Skeletal muscle cell (primary cell): Measurements from ENCODE around the gene RAB21.
A peak's percentile ranks its signal among the peaks of the same experiment; 100 is the strongest.

ENCODE experiments used
- DNase-seq: peaks from one replicate; pipeline ENCODE4 v3.0.0-alpha.2; 2010; ENCODE audit warnings: low read depth
- H3K4me3 ChIP-seq: 2 replicates; pipeline ENCODE4 v1.5.1; 2011; ENCODE audit warnings: low read depth, mild to moderate bottlenecking, control low read depth, low read length, moderate library complexity

Gene RAB21, protein sequence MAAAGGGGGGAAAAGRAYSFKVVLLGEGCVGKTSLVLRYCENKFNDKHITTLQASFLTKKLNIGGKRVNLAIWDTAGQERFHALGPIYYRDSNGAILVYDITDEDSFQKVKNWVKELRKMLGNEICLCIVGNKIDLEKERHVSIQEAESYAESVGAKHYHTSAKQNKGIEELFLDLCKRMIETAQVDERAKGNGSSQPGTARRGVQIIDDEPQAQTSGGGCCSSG

DNA sequence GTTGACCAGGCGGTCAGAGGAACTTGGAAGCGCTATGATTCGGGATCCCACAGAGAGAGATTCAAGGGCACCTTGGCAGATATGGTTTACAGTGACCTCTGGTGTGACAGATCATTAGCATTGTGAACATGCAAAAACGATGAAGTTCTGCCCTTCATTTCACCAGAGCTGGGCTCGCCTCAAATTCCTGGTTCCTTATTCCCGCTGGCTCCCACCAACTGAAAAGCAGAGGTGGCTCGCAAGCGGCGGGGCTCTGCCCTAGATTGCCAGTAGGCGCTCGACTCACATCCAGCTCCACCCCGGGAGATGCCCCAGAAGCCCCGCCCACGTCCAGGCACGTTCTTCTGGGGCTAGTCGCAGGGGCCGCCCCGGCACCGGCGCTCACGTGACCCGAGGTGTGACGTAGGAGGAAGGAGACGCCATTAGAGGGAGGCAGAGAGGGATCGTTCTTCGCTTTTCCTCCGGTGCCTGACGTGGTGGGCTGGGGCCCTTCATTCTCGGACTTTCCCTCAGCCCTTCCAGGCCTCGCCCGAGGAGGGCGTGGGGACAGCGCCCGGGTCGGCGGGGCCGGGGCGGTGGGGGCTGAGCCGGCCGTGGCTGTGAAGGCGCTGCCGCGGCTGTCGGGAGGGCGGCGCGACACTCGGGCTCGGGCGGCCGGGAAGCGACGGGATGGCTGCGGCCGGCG is at the start of gene RAB21:
Gene RAB21 (plus strand): TSS at position 403 of the 685 bp plus-strand sequence. CDS start 267 bp downstream, at position 670.
- DNase-seq, result peak; percentile 89
- H3K4me3 ChIP-seq, result peak within 1 kb of the TSS; percentile 98

DNA sequence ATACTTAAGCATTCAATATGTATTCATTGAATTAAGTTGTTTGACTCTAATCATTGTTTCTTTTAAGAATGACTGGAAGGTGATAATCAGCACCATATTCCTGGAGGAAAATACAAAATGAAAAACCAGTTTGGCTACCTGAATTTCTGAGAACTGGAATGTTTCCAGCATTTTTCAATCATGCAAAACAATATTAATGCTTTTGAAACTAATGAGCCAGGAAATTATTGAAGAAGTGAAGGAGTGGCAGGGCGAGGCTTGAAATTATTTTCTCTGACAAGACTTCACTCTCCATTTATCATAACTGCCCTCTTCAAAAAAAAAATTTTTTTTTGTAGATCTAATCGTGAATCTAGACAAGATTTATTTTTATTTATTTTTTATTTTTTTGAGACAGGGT is 49.7 kb upstream of the RAB21 start:
- no peak overlapping the region for H3K4me3 ChIP-seq
- no peak for DNase-seq

DNA sequence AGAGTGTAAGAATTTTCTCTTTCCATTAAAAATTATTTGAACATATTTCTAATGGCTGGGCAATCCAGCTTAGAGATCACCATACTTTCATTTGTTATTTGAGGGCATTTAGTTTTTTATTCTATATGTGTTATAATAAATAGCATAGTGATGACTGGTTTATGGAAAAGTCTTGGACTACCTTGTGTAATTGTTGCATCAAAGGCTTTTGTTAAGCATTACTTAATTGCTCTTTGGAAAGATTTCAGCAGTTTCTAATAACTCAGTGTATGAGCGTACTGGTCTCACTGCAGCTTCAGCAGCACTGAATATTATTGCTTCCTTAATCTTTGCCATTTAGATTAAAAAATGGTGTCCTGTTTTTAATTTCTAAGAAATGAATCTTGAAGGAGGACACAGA is 46.0 kb upstream of the RAB21 start:
- H3K4me3 ChIP-seq, result no peak overlapping the region
- no peak for DNase-seq

DNA sequence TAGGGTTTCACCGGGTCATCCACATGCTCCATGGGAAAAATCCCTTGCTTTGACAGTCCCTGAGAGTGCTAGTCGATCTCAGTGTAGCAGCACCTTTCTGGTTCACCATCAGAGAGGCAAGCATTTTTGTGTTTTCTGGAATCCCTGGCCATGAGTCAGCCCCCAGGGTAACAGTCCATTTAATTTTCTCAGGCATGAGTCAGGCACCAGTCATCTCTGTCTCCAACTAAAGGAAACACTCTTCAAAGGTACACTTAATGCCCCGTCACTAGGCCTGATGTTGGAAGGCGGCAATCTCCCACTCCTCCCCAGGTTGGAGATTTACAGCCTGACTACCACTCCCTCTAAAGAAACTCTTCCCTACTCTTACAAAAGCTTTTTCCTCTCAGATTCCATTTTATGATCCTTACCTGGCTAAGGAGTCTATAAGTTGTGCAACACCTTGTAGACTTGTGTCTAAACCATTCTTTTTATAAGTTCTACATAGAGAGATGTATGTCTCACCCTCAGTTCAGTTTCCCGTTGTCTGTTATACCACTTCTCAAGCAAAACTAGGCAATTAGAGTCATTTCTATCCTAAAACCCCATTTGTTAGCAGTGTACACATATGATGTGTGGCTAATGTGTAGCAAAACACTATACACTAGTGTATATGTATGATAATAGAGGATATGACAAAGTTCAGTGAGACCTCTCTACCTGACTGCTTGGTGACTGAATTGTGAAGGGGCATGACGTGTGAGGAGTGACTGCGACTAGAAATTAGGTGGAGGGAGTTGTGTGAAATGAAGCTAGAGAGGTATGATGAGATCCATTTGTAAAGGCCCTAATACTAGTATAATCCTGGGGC is 44.2 kb upstream of the RAB21 start:
- H3K4me3 ChIP-seq, result no peak overlapping the region
- DNase-seq, result peak; percentile 79

DNA sequence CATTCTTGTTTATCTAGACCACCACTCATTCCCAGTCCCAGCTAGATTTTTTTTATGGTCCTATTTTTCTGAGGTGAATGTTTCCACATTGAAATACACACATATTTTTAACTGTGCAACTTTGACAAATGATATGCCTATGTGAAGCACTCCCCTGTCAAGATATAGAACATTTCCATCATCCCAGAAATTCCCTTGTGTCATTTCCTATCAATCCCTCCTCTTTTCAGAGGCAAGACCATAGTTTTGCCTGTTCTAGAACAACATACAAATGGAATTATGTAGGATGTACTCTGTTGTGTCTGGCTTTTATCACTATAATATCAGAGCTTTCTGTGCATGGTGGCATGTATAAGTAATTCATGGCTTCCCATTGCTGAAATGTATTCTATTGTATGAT is 36.1 kb upstream of the RAB21 start:
- DNase-seq, result no peak
- H3K4me3 ChIP-seq, result no peak overlapping the region

DNA sequence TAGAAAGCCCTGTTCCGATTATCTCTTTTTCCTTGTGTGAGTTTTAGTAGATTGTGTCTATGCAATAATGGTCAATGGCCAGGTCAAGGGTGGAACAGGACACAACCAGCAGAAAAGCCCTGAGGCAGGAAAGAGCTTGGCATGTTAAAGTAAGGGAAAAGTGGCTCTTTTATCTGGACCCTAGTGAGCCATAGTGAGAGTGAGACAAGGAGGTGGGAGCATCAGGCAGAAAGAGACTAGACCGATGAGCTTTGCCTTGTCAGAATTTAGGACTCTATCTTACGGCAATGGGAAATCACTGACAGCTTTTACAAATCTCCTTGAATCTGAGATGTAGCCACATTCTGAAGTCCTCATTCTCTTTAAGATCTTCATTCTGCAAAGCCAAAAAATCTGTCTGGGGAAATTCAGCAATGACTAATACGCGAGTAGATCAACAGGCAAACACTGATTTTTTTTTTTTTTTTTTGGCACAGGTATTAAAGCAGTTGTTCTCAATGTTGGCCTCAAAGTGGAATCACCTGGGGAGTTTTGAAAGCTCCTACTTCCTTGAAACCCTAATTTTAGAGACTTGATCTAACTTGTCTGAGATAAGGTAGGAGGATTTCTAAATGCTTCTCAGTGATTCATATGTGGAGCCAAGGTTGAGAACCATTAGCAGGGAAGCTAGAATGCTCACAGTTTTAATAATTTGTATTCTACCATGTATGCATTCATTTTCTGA is 34.9 kb upstream of the RAB21 start:
- DNase-seq, result no peak
- no peak overlapping the region for H3K4me3 ChIP-seq

DNA sequence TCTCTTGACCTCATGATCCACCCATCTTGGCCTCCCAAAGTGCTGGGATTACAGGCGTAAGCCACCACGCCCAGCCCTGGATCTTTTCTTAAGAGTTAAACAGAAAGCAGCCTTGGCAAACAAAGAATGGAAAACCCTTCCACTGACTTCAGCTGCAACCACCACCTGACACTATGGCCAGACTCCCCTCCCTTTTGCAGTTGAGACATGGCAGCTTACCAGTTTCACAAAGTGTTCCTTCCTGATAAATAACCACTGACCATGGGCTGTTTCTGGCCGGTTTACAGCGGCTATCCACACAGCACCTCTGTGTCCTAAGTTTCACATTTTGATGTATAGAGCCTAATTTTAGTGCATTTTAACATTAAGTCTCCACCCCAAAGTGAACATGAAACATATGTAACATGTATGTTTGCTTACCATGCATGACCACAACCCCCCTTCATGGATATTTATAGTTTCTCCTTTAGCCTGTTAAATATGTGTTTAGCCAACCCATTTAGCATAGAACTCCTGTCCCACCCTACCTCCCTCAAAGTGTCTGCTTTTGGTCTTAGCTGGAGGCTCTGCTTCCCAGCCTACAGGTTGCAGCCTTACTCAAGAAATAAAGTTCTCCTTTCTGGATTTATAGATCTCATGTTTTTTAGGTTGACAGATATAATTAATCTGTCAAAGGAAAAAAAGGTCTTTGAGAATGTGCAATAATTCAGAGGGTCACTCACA is 32.7 kb upstream of the RAB21 start:
- no peak for DNase-seq
- no peak overlapping the region for H3K4me3 ChIP-seq

DNA sequence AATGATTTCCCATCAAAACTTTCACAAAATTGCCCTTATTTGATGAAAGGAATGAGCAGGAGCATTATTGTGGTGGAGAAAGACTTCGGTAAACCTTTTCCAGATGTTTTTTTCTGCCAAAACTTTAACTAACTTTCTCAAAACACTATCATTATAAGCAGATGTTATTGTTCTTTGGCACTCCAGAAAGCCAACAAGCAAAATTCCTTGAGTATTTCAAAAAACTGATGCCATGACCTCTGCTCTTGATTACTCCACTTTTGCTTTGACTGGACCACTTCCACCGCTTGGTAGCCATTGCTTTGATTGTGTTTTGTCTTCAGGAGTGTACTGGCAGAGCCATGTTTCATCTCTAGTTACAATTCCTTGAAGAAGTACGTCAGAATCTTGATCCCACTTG is 29.7 kb upstream of the RAB21 start:
- no peak for DNase-seq

DNA sequence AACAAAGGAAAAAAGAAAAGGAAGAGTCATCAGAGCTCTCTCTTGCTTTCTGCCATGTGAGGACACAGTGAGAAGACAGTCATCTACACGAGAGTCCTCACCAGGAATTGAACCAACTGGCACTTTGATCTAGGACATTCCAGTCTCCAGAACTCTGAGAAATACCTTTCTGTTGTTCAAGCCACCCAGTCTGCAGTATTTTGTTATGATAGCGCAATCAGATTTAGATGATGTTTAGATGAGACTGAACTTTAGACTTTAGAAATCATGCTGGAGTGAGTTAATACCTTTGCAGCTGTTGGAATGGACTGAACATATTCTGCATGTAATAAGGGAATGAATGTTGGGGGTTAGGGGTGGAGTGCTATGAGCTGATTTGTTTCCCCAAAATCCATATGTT is 28.1 kb upstream of the RAB21 start:
- H3K4me3 ChIP-seq, result no peak overlapping the region
- DNase-seq, result no peak

More for the DNA sequence above, 29.7 kb upstream of the RAB21 start:
- no peak overlapping the region for H3K4me3 ChIP-seq

DNA sequence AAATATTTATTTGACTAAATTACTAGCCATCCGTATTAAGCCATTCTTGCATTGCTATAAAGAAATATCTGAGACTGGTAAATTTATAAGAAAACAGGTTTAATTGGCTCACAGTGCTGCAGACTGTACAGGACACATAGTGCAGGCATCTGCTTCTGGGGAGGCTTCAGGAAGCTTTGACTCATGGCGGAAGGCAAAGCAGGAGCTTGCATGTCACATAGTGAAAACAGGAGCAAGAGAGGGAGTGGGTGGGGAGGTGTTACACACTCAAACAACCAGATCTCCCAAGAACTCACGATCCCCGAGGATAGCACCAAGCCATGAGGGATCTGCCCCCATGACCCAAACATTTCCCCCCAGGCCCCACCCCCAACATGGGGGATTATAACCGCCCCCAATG is 26.7 kb upstream of the RAB21 start:
- no peak overlapping the region for H3K4me3 ChIP-seq
- DNase-seq, result no peak

DNA sequence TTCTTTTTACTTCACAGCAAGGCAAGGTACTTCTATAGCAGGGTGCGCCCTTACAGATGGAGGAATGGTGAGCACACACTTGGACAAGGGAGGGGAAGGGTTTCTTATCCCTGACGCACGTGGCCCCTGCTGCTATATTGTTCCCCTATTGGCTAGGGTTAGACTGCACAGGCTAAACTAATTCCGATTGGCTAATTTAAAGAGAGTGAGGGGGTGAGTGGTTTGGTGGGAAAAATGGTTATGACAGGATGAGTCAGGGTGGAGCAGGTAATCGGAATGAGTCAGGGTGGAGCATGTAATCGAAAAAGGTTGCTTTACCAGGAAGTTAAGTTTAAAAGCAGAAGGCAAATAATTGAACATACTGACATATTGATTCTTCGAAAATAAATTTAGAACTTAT is 23.7 kb upstream of the RAB21 start:
- no peak for DNase-seq
- H3K4me3 ChIP-seq, result no peak overlapping the region

DNA sequence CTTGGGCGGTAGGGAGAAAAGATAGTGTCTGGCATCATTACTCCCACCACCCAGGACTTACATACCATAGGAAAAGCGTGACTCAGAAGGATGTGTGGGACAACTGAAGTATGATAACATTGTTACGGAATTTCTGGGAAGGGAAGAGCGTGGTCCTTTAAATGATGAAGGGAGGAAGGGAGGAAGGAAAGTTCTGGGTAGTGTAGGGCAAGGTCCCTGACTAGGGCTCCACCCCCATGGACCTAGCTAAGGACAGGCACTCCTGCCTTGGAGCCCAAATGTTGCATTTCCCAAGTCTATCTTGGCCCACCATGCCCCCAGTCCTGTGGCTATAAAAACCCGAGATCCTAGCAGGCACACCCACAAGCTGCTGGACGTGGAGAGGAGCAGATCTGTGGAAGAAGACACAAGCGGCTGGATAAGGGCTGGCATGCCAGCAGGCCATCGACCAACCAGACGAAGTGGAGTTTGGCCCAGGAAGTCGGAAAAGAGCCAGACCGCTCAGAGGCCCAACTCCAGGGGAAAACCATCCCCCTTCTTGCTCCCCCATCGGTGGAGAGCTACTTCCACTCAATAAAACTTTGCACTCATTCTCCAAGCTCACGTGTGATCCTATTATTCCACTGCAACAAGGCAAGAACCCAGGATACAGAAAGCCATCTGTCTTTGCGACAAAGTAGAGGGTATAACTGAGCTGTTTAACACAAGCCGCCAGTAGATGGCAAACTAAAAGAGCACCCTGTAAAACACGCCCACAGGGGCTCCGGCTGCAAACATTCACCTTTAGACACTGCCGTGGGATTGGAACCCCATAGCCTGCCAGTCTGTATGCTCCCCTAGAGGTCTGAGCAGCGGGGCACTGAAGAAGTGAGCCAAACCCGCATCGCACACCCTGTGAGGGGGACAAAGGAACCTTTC is 23.0 kb upstream of the RAB21 start:
- H3K4me3 ChIP-seq, result no peak overlapping the region
- DNase-seq, result peak; percentile 24

DNA sequence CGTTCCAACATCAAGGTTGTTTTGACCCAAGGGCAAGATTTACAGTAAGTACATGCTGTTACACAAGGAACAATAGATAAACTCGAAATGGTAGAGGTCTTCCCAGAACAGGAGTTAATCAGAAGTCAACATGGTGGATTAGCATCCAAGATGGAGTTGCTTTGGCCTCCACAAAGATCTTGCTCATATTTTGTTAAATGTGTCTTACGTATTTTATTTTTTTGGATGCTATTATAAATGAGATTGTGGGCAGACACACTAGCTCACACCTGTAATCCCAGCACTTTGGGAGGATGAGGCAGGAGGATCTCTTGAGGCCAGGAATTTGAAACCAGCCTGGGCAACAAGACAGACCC is 22.3 kb upstream of the RAB21 start:
- H3K4me3 ChIP-seq, result no peak overlapping the region
- no peak for DNase-seq

DNA sequence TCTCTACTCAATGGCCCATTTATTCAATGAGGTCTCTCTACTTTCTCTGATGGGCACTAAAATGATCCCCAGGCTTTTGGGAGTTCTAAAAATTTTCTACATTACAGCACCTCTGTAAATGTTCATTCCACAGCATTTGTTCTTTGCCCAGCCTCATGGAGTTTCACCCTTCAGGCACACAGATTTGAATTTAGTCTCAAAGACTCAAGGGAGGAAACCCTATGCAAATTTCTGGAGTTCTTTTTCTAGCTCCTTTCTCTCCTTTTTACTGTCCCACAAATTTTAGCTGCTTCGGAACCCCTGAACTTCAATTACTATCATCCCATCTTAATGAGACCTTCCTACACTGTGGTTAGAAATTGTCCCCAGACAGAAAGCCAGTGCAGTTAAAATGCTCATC is 17.5 kb upstream of the RAB21 start:
- no peak for DNase-seq
- no peak overlapping the region for H3K4me3 ChIP-seq

DNA sequence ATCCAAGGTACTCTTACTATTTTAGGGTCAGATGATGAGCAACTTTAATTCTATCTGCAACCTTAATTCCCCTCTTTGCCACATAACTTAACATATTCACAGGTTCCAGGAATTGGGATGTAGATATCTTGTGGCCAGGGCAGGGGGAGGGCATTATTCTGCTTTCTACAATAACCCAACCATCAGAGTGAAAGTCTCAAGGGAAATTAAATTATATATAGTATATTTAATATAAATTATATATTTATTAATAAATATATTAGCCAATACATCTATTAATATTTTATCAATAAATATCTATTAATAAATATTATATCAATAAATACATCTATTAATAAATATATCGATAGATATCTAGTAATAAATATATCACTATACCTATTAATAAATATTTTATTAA is 11.7 kb upstream of the RAB21 start:
- no peak overlapping the region for H3K4me3 ChIP-seq
- DNase-seq, result no peak

DNA sequence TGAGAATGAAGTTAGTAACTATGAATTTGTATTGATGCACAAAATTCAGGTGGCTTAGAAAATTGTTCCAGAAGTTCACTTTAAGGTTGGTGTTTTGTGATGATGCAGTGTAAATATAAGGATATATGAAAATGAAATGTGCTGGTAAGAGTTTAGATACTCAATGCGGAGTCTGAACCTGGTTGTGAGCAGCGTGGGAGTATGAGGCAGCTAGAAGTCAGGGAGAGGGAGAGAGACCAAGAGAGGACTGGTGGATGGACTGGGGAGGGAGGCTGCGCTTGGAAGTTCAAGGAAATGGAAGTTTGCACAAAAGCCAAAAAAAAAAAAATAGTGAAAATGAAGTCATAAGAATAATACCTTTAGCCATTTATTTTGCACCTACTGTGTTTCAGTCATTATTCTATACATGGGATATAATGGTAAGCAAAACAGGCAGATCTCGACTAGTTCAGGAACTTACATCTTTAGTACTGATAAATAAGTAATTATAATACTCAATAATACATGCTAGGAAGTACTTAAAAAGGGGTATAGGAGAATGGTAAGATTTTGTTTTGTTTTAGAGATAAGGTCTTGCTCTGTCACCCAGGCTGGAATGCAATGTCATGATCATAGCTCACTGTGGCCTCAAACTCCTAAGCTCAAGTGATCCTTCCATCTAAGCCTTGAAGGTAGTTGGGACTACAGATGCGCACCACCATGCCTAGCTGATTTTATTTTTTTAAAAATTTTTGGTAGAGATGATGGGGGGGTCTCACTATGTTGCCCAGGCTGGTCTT is 10.0 kb upstream of the RAB21 start:
- H3K4me3 ChIP-seq, result no peak overlapping the region
- no peak for DNase-seq

DNA sequence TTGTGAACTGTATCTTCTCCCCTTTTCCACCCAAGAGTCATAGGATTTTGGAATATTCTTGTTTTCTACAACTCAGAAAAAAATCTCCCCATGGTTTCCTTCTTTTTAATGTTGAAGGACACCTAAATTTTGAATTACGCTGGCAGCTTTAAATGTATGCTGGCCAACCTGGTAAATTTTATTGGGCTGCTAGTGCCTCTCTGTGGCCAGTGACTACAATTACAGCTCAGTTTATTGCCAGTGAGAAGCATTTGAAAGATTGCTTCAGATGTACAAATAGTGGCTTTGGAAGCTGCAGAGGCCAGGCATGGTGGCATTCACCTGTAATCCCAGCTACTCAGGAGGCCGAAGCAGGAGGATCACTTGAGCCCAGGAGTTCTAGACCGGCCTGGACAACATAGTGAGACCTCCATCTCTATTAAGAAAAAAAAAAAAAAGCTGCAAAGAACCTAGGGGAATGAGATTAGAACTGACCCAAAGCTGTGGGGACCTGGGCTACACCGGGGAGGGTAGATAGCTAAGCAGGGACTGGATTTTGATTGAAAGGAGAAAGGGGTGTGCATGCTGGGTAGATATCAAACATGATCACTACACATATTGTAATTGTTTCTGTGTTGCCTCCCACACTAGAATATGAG is 7.6 kb upstream of the RAB21 start:
- peak; percentile 30 for DNase-seq
- H3K4me3 ChIP-seq, result no peak overlapping the region
